GM10266 (cell line): ENCODE data around the gene CBX8.

Source experiments
- DNase-seq: peaks from one replicate; pipeline ENCODE4 v3.0.0; 2012; ENCODE audit errors: extremely low spot score
- TF ChIP-seq, protein P1 (sequence below): IDR thresholded peaks from 2 replicates; pipeline ENCODE4 v1.5.1; 2012; ENCODE audit warnings: mild to moderate bottlenecking, low read depth; ENCODE audit not compliant: control insufficient read depth, insufficient read depth; ENCODE audit errors: missing control alignments

The CBX8 gene

DNA sequence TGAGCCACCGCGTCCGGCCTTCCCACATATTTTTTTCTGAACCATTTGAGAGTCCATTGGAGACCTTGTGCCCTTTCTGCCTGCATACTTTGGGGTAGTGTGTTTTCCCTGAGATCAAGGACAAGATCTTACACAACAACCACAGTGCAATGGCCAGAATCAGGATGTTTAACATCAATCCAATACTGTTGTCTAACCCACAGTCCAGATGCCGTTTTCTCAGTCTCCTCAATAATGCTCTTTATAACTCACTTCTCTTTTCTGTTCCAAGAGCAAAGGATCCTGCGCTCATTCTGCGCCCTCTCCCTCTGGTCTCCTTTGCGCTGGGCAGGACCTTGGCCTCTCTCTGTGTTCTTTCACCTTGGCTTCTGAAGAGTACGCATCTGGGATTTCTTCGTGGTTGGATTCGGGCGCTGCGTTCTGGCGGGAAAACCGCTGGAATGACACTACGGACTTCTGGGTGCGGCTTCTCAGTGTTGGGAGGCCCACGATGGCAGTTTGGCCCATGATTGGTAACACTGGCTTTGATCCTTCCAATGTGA lies 25.8 kb upstream of the CBX8 start:
- DNase-seq: no peak
- TF ChIP-seq, protein P1, sequence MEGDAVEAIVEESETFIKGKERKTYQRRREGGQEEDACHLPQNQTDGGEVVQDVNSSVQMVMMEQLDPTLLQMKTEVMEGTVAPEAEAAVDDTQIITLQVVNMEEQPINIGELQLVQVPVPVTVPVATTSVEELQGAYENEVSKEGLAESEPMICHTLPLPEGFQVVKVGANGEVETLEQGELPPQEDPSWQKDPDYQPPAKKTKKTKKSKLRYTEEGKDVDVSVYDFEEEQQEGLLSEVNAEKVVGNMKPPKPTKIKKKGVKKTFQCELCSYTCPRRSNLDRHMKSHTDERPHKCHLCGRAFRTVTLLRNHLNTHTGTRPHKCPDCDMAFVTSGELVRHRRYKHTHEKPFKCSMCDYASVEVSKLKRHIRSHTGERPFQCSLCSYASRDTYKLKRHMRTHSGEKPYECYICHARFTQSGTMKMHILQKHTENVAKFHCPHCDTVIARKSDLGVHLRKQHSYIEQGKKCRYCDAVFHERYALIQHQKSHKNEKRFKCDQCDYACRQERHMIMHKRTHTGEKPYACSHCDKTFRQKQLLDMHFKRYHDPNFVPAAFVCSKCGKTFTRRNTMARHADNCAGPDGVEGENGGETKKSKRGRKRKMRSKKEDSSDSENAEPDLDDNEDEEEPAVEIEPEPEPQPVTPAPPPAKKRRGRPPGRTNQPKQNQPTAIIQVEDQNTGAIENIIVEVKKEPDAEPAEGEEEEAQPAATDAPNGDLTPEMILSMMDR: no peak

DNA sequence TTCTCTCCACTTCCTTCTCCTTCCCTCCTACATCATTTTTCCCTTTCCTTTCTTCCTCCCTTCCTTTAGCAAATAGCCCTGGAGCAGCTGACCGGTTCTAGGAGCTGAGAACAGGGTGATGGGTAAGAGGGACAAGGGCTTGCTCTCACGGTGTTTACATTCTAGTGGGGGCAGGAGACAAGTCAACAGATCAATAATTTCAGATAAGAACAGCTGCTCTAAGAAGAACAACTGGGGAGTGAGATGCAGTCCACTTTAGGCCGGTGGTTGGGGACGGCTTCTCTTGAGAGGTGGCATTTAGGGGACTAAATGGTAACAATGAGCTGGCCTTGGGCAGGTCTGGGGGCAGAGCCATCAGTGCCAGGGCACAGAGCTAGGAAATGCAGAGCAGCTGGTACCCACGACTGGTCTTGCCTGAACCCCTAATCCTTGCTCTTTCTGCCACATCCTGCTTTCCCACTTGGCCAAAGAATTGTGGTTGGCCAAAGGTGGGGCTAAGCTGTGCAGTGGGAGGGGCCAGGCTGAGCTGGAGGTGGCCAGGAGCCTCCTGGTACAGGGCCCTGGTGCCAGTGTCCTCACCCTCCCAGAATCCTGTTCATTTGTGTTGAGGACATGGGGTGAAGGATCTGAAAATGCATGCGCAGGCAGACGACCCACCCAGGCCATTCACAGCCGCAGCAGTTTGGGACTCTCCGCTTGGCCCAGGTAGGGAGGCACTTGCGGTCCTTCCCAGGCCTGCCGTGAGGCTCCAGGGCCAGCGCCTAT lies 24.6 kb upstream of the CBX8 start:
- no peak for DNase-seq
- TF ChIP-seq, protein P1: no peak

DNA sequence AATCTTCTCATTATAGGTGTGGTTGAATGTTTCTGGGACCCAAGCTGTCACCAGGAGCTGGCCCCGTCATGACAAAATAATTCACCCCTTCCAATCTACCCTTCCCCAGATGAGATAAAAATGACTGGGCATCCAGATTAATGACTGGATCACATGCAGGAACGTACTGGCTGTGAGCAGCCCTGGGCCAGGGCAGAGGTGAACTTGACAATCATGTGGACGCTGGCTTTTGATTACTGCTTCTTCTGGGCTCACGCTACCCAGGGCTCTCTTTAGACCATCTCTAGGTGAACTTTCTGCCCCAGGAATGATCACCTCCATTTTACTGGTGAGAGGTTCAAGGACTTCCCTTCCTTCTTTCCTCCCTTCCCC lies 24.1 kb upstream of the CBX8 start:
- DNase-seq: no peak
- TF ChIP-seq, protein P1: no peak

DNA sequence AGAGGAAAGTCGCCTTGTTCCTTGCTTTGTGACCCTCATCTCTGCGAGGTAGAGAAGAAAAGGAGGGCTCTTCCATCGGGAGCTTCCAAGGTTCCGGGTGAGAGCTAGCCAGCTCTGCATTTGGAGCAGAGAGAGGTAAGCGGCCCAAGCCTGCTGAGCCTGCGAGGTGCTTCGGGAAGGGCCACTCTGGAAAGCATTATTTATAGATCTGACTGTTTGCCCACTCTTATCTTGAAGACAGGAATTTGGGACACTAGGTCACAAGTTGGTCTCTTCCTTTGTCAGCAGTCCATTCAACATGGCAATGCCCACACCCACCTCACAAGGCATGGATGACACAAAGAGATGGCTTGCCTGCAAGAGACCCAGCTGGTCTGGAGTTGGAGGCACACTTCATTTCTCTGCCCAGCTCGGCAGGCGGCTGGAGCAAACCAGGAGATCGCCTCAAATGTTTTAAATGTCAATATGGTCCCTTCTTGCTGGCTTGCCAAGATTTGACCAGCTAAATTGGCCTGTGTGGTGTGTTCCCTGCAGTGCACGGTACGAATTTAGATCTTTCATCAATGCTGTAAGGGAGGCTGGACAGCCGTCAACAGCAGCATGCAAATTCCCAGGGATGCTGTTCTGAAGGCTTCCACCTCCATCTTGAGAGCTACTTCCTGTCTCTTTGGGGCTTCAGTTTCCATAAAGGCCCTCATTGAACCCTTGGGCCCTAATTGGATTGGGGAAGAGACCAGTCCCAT lies 22.8 kb upstream of the CBX8 start:
- TF ChIP-seq, protein P1: no peak

DNA sequence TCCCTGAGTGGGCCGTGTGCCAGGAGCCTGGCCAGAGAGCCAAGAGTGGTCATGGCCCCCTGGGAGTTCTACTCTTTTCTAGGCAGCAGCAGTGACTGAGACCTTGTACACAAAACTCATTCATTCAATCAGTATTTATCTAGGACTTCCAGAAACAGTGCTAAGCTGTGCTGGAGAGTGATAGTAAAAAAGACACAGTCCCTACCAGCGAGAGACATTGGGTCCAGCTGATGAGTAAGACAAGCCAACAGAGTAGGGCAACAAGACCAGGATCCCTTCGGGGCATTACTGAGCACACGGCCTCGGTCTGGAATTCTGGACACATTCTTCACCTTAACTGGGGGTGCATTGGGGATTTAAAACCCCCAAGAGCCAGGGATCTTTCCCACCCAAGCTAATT lies 22.2 kb upstream of the CBX8 start:
- TF ChIP-seq, protein P1: no peak
- DNase-seq: no peak

More for the DNA sequence above, 22.8 kb upstream of the CBX8 start:
- no peak for DNase-seq

DNA sequence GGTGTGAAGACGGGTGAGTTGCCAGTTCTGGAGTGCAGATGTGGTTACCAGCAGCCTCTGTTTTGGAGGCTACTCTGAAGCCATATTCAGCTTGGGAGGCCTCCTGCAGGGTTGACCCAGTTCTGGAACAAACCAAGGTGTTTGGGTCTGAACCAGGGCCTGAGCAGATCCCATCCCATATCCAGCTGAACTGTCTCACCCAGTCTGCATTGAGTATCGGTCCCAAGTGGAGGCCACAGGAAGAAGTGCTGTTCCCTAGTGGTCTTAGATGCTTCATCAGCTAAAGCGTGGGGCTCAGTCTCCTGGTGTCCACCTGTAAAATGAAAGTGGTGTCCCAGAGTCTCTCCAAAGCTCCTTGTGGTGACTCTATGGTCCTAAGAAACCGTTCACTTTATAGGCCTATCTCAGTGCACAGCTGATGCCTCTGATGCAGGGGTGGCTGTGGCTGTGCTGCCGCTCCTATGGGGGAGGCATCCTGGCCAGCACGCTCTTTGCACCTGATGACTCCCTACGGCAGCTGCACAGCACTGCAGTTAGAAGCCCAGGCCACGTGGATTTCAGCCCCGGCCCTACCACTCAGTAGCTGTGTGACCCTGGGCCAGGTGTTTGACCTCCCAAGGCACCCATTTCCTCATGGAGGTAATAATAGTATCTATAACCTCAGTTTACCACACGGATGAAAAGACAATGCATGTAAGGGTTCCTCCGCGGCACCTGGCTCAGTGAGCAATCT lies 21.3 kb upstream of the CBX8 start:
- no peak for DNase-seq

More for the DNA sequence above, 21.3 kb upstream of the CBX8 start:
- TF ChIP-seq, protein P1: no peak
